Peyer's patch (tissue), 4 donors: ENCODE measurements around the gene CCDC81.

Experiments used
- CTCF ChIP-seq, 6 experiments: fragments of 450-650 bp in 4 of 6; fragments of 200-600 bp in 2 of 6; sonication (generic) in 1 of 6; IDR thresholded peaks; one replicate each; pipeline ENCODE4 v1.5.1; 2017 to 2019; ENCODE audit warnings: antibody characterized with exemption in 6 of 6, mild to moderate bottlenecking in 3 of 6, moderate library complexity in 1 of 6
- POLR2A ChIP-seq, 2 donors: fragments of 450-650 bp; IDR thresholded peaks; one replicate each; pipeline ENCODE4 v1.5.1; 2017; ENCODE audit warnings: antibody characterized with exemption in 2 of 2, mild to moderate bottlenecking in 2 of 2, moderate library complexity in 2 of 2

GRCh38 chr11:86396396-86396795 is 21.7 kb downstream of the CCDC81 start:
- no peak for TF ChIP-seq CTCF (IDR thresholded peaks at IDR 0.05)
- no peak for TF ChIP-seq POLR2A (IDR thresholded peaks at IDR 0.05)
